GM21447 (cell line): Measurements from ENCODE around the gene ODAD2.

Experiments
- ATAC-seq: cut with Tn5 transposase; IDR thresholded peaks from one replicate; pipeline ENCODE4 v1.9.1; 2021; ENCODE audit not compliant: unreplicated experiment

Gene ODAD2

GRCh38 chr10:27857616-27858015 lies 141.3 kb downstream of the ODAD2 start:
- no peak for ATAC-seq

GRCh38 chr10:27844223-27844622 lies 154.7 kb downstream of the ODAD2 start:
- no peak for ATAC-seq

GRCh38 chr10:27838901-27839300 lies 160.0 kb downstream of the ODAD2 start:
- ATAC-seq, result no peak

GRCh38 chr10:27838361-27838760 lies 160.5 kb downstream of the ODAD2 start:
- no peak for ATAC-seq

- ATAC-seq, result no peak
Measured at GRCh38 chr10:27834476-27834875, 164.4 kb downstream of the ODAD2 start.

- no peak for ATAC-seq
Measured at GRCh38 chr10:27833792-27834191, 165.1 kb downstream of the ODAD2 start.

- ATAC-seq, result no peak
Measured at GRCh38 chr10:27832826-27833225, 166.1 kb downstream of the ODAD2 start.

GRCh38 chr10:27826369-27826768 lies 172.5 kb downstream of the ODAD2 start:
- no peak for ATAC-seq

- no peak for ATAC-seq
Measured at GRCh38 chr10:27822301-27822700, 176.6 kb downstream of the ODAD2 start.

GRCh38 chr10:27820637-27821036 lies 178.2 kb downstream of the ODAD2 start:
- ATAC-seq, result no peak

- ATAC-seq, result no peak
Measured at GRCh38 chr10:27819781-27820531, 178.9 kb downstream of the ODAD2 start.

GRCh38 chr10:27816320-27816719 lies 182.6 kb downstream of the ODAD2 start:
- no peak for ATAC-seq

GRCh38 chr10:27815846-27816245 lies 183.0 kb downstream of the ODAD2 start:
- no peak for ATAC-seq

- no peak for ATAC-seq
Measured at GRCh38 chr10:27815261-27815660, 183.6 kb downstream of the ODAD2 start.

GRCh38 chr10:27805180-27805579 lies 193.7 kb downstream of the ODAD2 start:
- ATAC-seq, result no peak

- no peak for ATAC-seq
Measured at GRCh38 chr10:27804136-27804535, 194.7 kb downstream of the ODAD2 start.

- no peak for ATAC-seq
Measured at GRCh38 chr10:27801171-27801785, 197.6 kb downstream of the ODAD2 start.

- no peak for ATAC-seq
Measured at GRCh38 chr10:27799046-27799445, 199.8 kb downstream of the ODAD2 start.

- no peak for ATAC-seq
Measured at GRCh38 chr10:27794157-27794556, 204.7 kb downstream of the ODAD2 start.

- ATAC-seq, result no peak
Measured at GRCh38 chr10:27792216-27792615, 206.7 kb downstream of the ODAD2 start.

GRCh38 chr10:27784272-27784671 lies 214.6 kb downstream of the ODAD2 start:
- ATAC-seq, result no peak

- ATAC-seq, result no peak
Measured at GRCh38 chr10:27783660-27784059, 215.2 kb downstream of the ODAD2 start.
